Esophagus muscularis mucosa (tissue), 3 donors: ENCODE measurements around the gene CDC20B.

Experiments
- CTCF ChIP-seq, 3 experiments: fragments of 200-600 bp in 2 of 3; fragments of 450-650 bp in 1 of 3; sonication (generic) in 2 of 3; IDR thresholded peaks; one replicate each; pipeline ENCODE4 v1.5.1; 2017 to 2019; ENCODE audit warnings: antibody characterized with exemption in 3 of 3, mild to moderate bottlenecking in 2 of 3, moderate library complexity in 1 of 3
- POLR2AphosphoS5 ChIP-seq, 2 donors: sonication (generic); formaldehyde crosslinking; IDR thresholded peaks; one replicate each; pipeline ENCODE4 v1.6.1; 2017; ENCODE audit warnings: antibody characterized with exemption in 2 of 2

GRCh38 chr5:55081541-55081940 is 91.4 kb downstream of the CDC20B start:
- no peak for TF ChIP-seq CTCF (IDR thresholded peaks at IDR 0.05)
- TF ChIP-seq POLR2AphosphoS5 (IDR thresholded peaks at IDR 0.05), result no peak
